Measurements from ENCODE around the gene NMS.
"Not testable (repeated sequence)": the region's sequence is repeated elsewhere in the genome, so short reads cannot be mapped to it uniquely, and the experiment has no call there.

The NMS gene

GRCh38 chr2:100470182-100470581 is at the start of gene NMS:
NMS (plus strand) TSS chr2:100470482; CDS start chr2:100470489, 7 bp downstream.
- DNase-seq = no peak

GRCh38 chr2:100422320-100423055 is 47.8 kb upstream of the NMS start:
- peak; percentile 41 for DNase-seq

- DNase-seq = no peak
Measured at GRCh38 chr2:100423631-100424030, 46.7 kb upstream of the NMS start.

- no peak for DNase-seq
Measured at GRCh38 chr2:100424277-100424875, 45.9 kb upstream of the NMS start.

GRCh38 chr2:100425107-100425506 is 45.2 kb upstream of the NMS start:
- DNase-seq = no peak

- no peak for DNase-seq
Measured at GRCh38 chr2:100425573-100426383, 44.5 kb upstream of the NMS start.

- no peak for DNase-seq
Measured at GRCh38 chr2:100426384-100426720, 43.9 kb upstream of the NMS start.

- DNase-seq = no peak
Measured at GRCh38 chr2:100427111-100427510, 43.2 kb upstream of the NMS start.

GRCh38 chr2:100427627-100428258 is 42.5 kb upstream of the NMS start:
- peak; percentile 40 for DNase-seq

GRCh38 chr2:100429726-100430125 is 40.6 kb upstream of the NMS start:
- DNase-seq = no peak

GRCh38 chr2:100437751-100438150 is 32.5 kb upstream of the NMS start:
- no peak for DNase-seq

- DNase-seq = no peak
Measured at GRCh38 chr2:100446696-100447095, 23.6 kb upstream of the NMS start.

- DNase-seq = no peak
Measured at GRCh38 chr2:100451092-100451491, 19.2 kb upstream of the NMS start.

- DNase-seq = no peak
Measured at GRCh38 chr2:100451734-100452133, 18.5 kb upstream of the NMS start.

GRCh38 chr2:100453853-100454252 is 16.4 kb upstream of the NMS start:
- DNase-seq = no peak

- not testable (repeated sequence) for DNase-seq
Measured at GRCh38 chr2:100456357-100456756, 13.9 kb upstream of the NMS start.

- DNase-seq = no peak
Measured at GRCh38 chr2:100460904-100461530, 9.3 kb upstream of the NMS start.

- DNase-seq = no peak
Measured at GRCh38 chr2:100470898-100471514, 724 bp downstream of the NMS start.

GRCh38 chr2:100476606-100477005 is 6.3 kb downstream of the NMS start:
- no peak for DNase-seq

- no peak for DNase-seq
Measured at GRCh38 chr2:100482741-100483140, 12.5 kb downstream of the NMS start.

- DNase-seq = no peak
Measured at GRCh38 chr2:100483895-100484294, 13.6 kb downstream of the NMS start.

GRCh38 chr2:100484390-100484789 is 14.1 kb downstream of the NMS start:
- DNase-seq = no peak

GRCh38 chr2:100485396-100485795 is 15.1 kb downstream of the NMS start:
- no peak for DNase-seq

Measured in HCEC 1CT (cell line).